Measurements from ENCODE around the gene KCNK13.

DNA sequence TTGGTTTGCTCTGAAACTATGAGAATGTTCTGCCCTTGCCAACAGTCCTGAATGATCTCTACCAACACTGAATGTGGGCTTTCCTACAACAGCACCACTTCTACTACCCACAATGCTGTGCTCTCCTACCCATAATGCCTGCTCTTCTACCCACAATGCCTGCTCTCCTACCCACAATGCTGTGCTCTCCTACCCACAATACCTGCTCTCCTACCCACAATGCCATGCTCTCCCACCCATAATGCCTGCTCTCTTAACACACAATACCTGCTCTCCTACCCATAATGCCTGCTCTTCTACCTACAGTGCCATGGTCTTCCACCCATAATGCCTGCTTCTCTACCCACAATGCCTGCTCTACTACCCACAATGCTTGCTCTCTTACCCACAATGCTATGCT, 92.3 kb downstream of the KCNK13 start:
- TF ChIP-seq ZC3H10 (CRISPR knock-in tag; IDR thresholded peaks at IDR 0.05) (no peak), CSDC2 (CRISPR knock-in tag; IDR thresholded peaks at IDR 0.05) (no peak), ZNF8 (CRISPR knock-in tag; IDR thresholded peaks at IDR 0.05) (no peak), RARB (CRISPR knock-in tag; IDR thresholded peaks at IDR 0.05) (no peak), ESRRG (CRISPR knock-in tag; IDR thresholded peaks at IDR 0.05) (no peak), ZFP3 (CRISPR knock-in tag; IDR thresholded peaks at IDR 0.05) (no peak), BACH2 (CRISPR knock-in tag; IDR thresholded peaks at IDR 0.05; ENCODE audit: borderline replicate concordance) (no peak), OSR1 (CRISPR knock-in tag; IDR thresholded peaks at IDR 0.05) (no peak), TOX (CRISPR knock-in tag; IDR thresholded peaks at IDR 0.05; ENCODE audit: borderline replicate concordance) (no peak), TCF4 (CRISPR knock-in tag; IDR thresholded peaks at IDR 0.05; ENCODE audit: borderline replicate concordance) (no peak)
- TF ChIP-seq, protein P1, sequence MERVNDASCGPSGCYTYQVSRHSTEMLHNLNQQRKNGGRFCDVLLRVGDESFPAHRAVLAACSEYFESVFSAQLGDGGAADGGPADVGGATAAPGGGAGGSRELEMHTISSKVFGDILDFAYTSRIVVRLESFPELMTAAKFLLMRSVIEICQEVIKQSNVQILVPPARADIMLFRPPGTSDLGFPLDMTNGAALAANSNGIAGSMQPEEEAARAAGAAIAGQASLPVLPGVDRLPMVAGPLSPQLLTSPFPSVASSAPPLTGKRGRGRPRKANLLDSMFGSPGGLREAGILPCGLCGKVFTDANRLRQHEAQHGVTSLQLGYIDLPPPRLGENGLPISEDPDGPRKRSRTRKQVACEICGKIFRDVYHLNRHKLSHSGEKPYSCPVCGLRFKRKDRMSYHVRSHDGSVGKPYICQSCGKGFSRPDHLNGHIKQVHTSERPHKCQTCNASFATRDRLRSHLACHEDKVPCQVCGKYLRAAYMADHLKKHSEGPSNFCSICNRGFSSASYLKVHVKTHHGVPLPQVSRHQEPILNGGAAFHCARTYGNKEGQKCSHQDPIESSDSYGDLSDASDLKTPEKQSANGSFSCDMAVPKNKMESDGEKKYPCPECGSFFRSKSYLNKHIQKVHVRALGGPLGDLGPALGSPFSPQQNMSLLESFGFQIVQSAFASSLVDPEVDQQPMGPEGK (CRISPR knock-in tag; IDR thresholded peaks at IDR 0.05; ENCODE audit: borderline replicate concordance): no peak
- TF ChIP-seq, protein P2, sequence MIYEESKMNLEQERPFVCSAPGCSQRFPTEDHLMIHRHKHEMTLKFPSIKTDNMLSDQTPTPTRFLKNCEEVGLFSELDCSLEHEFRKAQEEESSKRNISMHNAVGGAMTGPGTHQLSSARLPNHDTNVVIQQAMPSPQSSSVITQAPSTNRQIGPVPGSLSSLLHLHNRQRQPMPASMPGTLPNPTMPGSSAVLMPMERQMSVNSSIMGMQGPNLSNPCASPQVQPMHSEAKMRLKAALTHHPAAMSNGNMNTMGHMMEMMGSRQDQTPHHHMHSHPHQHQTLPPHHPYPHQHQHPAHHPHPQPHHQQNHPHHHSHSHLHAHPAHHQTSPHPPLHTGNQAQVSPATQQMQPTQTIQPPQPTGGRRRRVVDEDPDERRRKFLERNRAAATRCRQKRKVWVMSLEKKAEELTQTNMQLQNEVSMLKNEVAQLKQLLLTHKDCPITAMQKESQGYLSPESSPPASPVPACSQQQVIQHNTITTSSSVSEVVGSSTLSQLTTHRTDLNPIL (CRISPR knock-in tag; IDR thresholded peaks at IDR 0.05; ENCODE audit: low read depth): no peak
- TF ChIP-seq, protein P3, sequence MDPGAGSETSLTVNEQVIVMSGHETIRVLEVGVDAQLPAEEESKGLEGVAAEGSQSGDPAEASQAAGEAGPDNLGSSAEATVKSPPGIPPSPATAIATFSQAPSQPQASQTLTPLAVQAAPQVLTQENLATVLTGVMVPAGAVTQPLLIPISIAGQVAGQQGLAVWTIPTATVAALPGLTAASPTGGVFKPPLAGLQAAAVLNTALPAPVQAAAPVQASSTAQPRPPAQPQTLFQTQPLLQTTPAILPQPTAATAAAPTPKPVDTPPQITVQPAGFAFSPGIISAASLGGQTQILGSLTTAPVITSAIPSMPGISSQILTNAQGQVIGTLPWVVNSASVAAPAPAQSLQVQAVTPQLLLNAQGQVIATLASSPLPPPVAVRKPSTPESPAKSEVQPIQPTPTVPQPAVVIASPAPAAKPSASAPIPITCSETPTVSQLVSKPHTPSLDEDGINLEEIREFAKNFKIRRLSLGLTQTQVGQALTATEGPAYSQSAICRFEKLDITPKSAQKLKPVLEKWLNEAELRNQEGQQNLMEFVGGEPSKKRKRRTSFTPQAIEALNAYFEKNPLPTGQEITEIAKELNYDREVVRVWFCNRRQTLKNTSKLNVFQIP (CRISPR knock-in tag; IDR thresholded peaks at IDR 0.05; ENCODE audit: borderline replicate concordance, low read depth): no peak
- TF ChIP-seq, protein P4, sequence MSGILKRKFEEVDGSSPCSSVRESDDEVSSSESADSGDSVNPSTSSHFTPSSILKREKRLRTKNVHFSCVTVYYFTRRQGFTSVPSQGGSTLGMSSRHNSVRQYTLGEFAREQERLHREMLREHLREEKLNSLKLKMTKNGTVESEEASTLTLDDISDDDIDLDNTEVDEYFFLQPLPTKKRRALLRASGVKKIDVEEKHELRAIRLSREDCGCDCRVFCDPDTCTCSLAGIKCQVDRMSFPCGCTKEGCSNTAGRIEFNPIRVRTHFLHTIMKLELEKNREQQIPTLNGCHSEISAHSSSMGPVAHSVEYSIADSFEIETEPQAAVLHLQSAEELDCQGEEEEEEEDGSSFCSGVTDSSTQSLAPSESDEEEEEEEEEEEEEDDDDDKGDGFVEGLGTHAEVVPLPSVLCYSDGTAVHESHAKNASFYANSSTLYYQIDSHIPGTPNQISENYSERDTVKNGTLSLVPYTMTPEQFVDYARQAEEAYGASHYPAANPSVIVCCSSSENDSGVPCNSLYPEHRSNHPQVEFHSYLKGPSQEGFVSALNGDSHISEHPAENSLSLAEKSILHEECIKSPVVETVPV (CRISPR knock-in tag; IDR thresholded peaks at IDR 0.05): no peak
